HCT116 (cell line): ENCODE measurements around the gene CCDC102B. TPM values are rescaled to one million over a fixed set of nuclear protein-coding genes. Genes with fewer than 3 reads are reported as not detected.

Experiments used
- ATAC-seq: fragments of 200-7000 bp; cut with Tn5 transposase; 2 replicates; pipeline ENCODE4 v1.9.1; 2020; ENCODE audit warnings: mild to moderate bottlenecking, moderate library complexity
- BruUV-seq: library from RNA; stranded (reverse); fragments of 400-500 nt; replicated peaks from 2 replicates; lab custom pipeline; 2021; lab: Mats Ljungman, UMichigan
- CTCF ChIA-PET: fragments of 300-600 bp; sonication (Branson Sonifier 250); formaldehyde crosslinking; loops from one replicate; lab custom pipeline; 2021; ENCODE audit warnings: antibody characterized with exemption; lab: Charles Lee
- POLR2A ChIA-PET: fragments of 300-600, 350-600 bp; sonication (Branson Sonifier 250); formaldehyde crosslinking; loops from one replicate; lab custom pipeline; 2021; ENCODE audit warnings: antibody characterized with exemption; lab: Charles Lee
- RAD21 ChIA-PET, 2 experiments: fragments of 300-600 bp; sonication (Branson Sonifier 250); formaldehyde crosslinking; loops; one replicate each; lab custom pipeline; 2023; ENCODE audit warnings: low total read pairs in 2 of 2; ENCODE audit not compliant: uncharacterized antibody in 2 of 2, unreplicated experiment in 2 of 2, low non-redundant PET in 1 of 2; lab: Charles Lee
- DNase-seq: peaks from one replicate; pipeline ENCODE4 v3.0.0-alpha.2; 2010; ENCODE audit warnings: low read depth, low spot score
- H2AFZ ChIP-seq: fragments of 200-600 bp; shearing (Covaris generic), sonication (generic); 2 replicates; pipeline ENCODE4 v1.6.1; 2017; ENCODE audit warnings: low read depth, mixed run types, mixed read lengths, antibody characterized with exemption, low read length; ENCODE audit not compliant: poor library complexity, severe bottlenecking
- H3K27ac ChIP-seq: 2 replicates; pipeline ENCODE4 v1.5.1; 2012; ENCODE audit warnings: low read depth, low read length
- H3K27me3 ChIP-seq: fragments of 200-600 bp; sonication (generic); 2 replicates; pipeline ENCODE4 v1.6.1; 2016; ENCODE audit warnings: mixed run types, low read length, mixed read lengths; ENCODE audit not compliant: insufficient read depth
- H3K36me3 ChIP-seq, 2 experiments: fragments of 200-500 bp in 1 of 2; fragments of 200-600 bp in 1 of 2; sonication (Bioruptor generic) in 1 of 2; sonication (generic) in 1 of 2; 2 replicates each; pipeline versions ENCODE4 v1.5.1 to v1.6.1; 2014 to 2016; ENCODE audit warnings: low read length in 2 of 2, inconsistent platforms in 1 of 2, mixed read lengths in 1 of 2, mixed run types in 1 of 2; ENCODE audit not compliant: insufficient read depth in 2 of 2, control insufficient read depth in 1 of 2
- H3K4me1 ChIP-seq, 2 experiments: fragments of 200-600 bp in 1 of 2; sonication (generic) in 1 of 2; 2 replicates each; pipeline versions ENCODE4 v1.5.1 to v1.6.1; 2012 to 2017; ENCODE audit warnings: low read length in 2 of 2, inconsistent platforms in 1 of 2, mild to moderate bottlenecking in 1 of 2, mixed read lengths in 1 of 2, mixed run types in 1 of 2, moderate library complexity in 1 of 2; ENCODE audit not compliant: insufficient read depth in 2 of 2, control insufficient read depth in 1 of 2
- H3K4me2 ChIP-seq: fragments of 200-600 bp; sonication (generic); 2 replicates; pipeline ENCODE4 v1.6.1; 2017; ENCODE audit warnings: mixed run types, low read length, mixed read lengths
- H3K4me3 ChIP-seq, 2 experiments: fragments of 200-600 bp in 1 of 2; sonication (generic) in 1 of 2; replicated peaks in 1 of 2; 2 replicates each; pipeline ENCODE4 v1.5.1; 2011 to 2016; ENCODE audit warnings: low read length in 2 of 2, control low read depth in 1 of 2, low read depth in 1 of 2, mild to moderate bottlenecking in 1 of 2, mixed read lengths in 1 of 2, mixed run types in 1 of 2
- H3K79me2 ChIP-seq: fragments of 200-600 bp; sonication (generic); 2 replicates; pipeline ENCODE4 v1.6.1; 2017; ENCODE audit warnings: mild to moderate bottlenecking, mixed run types, low read length, moderate library complexity, mixed read lengths; ENCODE audit not compliant: insufficient read depth
- H3K9ac ChIP-seq: fragments of 200-600 bp; sonication (generic); 2 replicates; pipeline ENCODE4 v1.6.1; 2016; ENCODE audit warnings: low read length, mixed read lengths
- H3K9me2 ChIP-seq: fragments of 200-600 bp; sonication (generic), shearing (Covaris generic); 2 replicates; pipeline ENCODE4 v1.6.1; 2017; ENCODE audit warnings: mixed run types, mild to moderate bottlenecking, moderate library complexity; ENCODE audit not compliant: insufficient read depth
- H3K9me3 ChIP-seq, 2 experiments: fragments of 200-500 bp in 1 of 2; fragments of 200-600 bp in 1 of 2; sonication (Bioruptor generic) in 1 of 2; sonication (generic) in 1 of 2; 2 replicates each; pipeline ENCODE4 v1.6.1; 2014 to 2017; ENCODE audit warnings: low read length in 2 of 2, mixed read lengths in 2 of 2, inconsistent platforms in 1 of 2, low read depth in 1 of 2, mild to moderate bottlenecking in 1 of 2, mixed run types in 1 of 2, moderate library complexity in 1 of 2; ENCODE audit not compliant: control insufficient read depth in 1 of 2, insufficient read depth in 1 of 2
- H4K20me1 ChIP-seq: fragments of 200-600 bp; sonication (generic), shearing (Covaris generic); 2 replicates; pipeline ENCODE4 v1.6.1; 2017; ENCODE audit warnings: mixed run types, mild to moderate bottlenecking, moderate library complexity; ENCODE audit not compliant: insufficient read depth
- CTCF ChIP-seq, 3 experiments: fragments of 200-600 bp in 1 of 3; sonication (generic) in 1 of 3; IDR thresholded peaks in 2 of 3; conservative IDR thresholded peaks in 1 of 3; 2 replicates each; pipeline ENCODE4 v1.5.1; 2012 to 2017; ENCODE audit warnings: low read depth in 2 of 3, low read length in 2 of 3, antibody characterized with exemption in 1 of 3, borderline replicate concordance in 1 of 3, control low read depth in 1 of 3, mild to moderate bottlenecking in 1 of 3, mixed read lengths in 1 of 3, mixed run types in 1 of 3, moderate library complexity in 1 of 3; ENCODE audit not compliant: insufficient read depth in 1 of 3
- EGR1 ChIP-seq: IDR thresholded peaks from 2 replicates; pipeline ENCODE4 v1.6.1; 2012; ENCODE audit warnings: low read depth
- MAX ChIP-seq: IDR thresholded peaks from 2 replicates; pipeline ENCODE4 v1.6.1; 2012
- RAD21 ChIP-seq: IDR thresholded peaks from 2 replicates; pipeline ENCODE4 v1.6.1; 2012; ENCODE audit warnings: low read depth, mild to moderate bottlenecking
- REST ChIP-seq: IDR thresholded peaks from 2 replicates; pipeline ENCODE4 v1.6.1; 2012; ENCODE audit warnings: low read depth
- SRF ChIP-seq: IDR thresholded peaks from 2 replicates; pipeline ENCODE4 v1.6.1; 2012; ENCODE audit warnings: low read depth
- ZBTB33 ChIP-seq: IDR thresholded peaks from 2 replicates; pipeline ENCODE4 v1.6.1; 2011; ENCODE audit warnings: mild to moderate bottlenecking, low read length, moderate library complexity; ENCODE audit not compliant: insufficient replicate concordance; ENCODE audit errors: extremely low read depth
- ZFX ChIP-seq: fragments of 450-650 bp; IDR thresholded peaks from 2 replicates; pipeline ENCODE4 v1.6.1; 2017
- intact Hi-C: fragments of 100-400 bp; cut with micrococcal nuclease; formaldehyde crosslinking; loops from 2 replicates; pipeline ENCODE4 v1.10.0; 2022
- total RNA-seq: library from RNA; stranded (reverse); gene quantifications from one replicate; pipeline ENCODE4 v1.2.1, GENCODE V29; 2021; ENCODE audit not compliant: unreplicated experiment

Gene CCDC102B
- total RNA-seq, 1 experiment from 2014 or later, result 1.9 TPM

GRCh38 chr18:68979737-68980136, 181.9 kb downstream of the CCDC102B start:
- BruUV-seq, result no TSS peak
- H3K4me1 ChIP-seq, result no peaks in the 10 kb centered on the region
- POLR2A ChIA-PET, result no interaction called here
- DNase-seq (no peak), ATAC-seq (no peak)
- no peaks in the 10 kb centered on the region for H3K79me2 ChIP-seq
- H3K4me2 ChIP-seq, result no peak overlapping the region
- no peaks in the 10 kb centered on the region for H3K36me3 ChIP-seq
- no peak overlapping the region for H3K27ac ChIP-seq
- CTCF ChIA-PET, result no interaction called here
- H2AFZ ChIP-seq, result no peak overlapping the region
- RAD21 ChIA-PET, result no interaction called here
- no peaks in the 10 kb centered on the region for H3K9me3 ChIP-seq
- intact Hi-C loops, result no loop called here
- no peaks in the 10 kb centered on the region for H4K20me1 ChIP-seq
- no peaks in the 10 kb centered on the region for H3K27me3 ChIP-seq
- H3K4me3 ChIP-seq, result no peak overlapping the region
- H3K9me2 ChIP-seq, result no peaks in the 10 kb centered on the region
- H3K9ac ChIP-seq, result no peak overlapping the region
- TF ChIP-seq EGR1 (no peak), CTCF (IDR thresholded peaks at IDR 0.05 in 2 of 3, conservative IDR thresholded peaks at IDR 0.05 in 1 of 3; ENCODE audit: borderline replicate concordance in 1 of 3, insufficient read depth in 1 of 3, low read depth in 2 of 3, low read length in 2 of 3) (no peak), MAX (no peak), REST (no peak), RAD21 (no peak), ZFX (no peak), SRF (no peak), ZBTB33 (no peak)
